GM20431 (cell line): ENCODE measurements around the gene CBL.

ENCODE experiments used
- in situ Hi-C: fragments of 300-500 bp; cut with MseI, MboI; formaldehyde crosslinking; loops from one replicate; pipeline ENCODE4 v1.15.0; 2020; ENCODE audit warnings: low sequenced_read_pairs; ENCODE audit not compliant: unreplicated experiment

CBL gene

GRCh38 chr11:119262668-119263351, 56.7 kb downstream of the CBL start:
- in situ Hi-C loops: no loop called here

- in situ Hi-C loops: no loop called here
These were observed 57.3 kb downstream of the CBL start for GRCh38 chr11:119263352-119263940.

GRCh38 chr11:119266063-119266462, 59.9 kb downstream of the CBL start:
- in situ Hi-C loops: no loop called here

- in situ Hi-C loops: no loop called here
These were observed 60.5 kb downstream of the CBL start for GRCh38 chr11:119266517-119267255.

GRCh38 chr11:119267645-119268044, 61.5 kb downstream of the CBL start:
- in situ Hi-C loops: no loop called here

GRCh38 chr11:119273721-119274120, 67.6 kb downstream of the CBL start:
- in situ Hi-C loops: no loop called here

- in situ Hi-C loops: no loop called here
These were observed 71.5 kb downstream of the CBL start for GRCh38 chr11:119277660-119278059.

- in situ Hi-C loops: no loop called here
These were observed 76.4 kb downstream of the CBL start for GRCh38 chr11:119282495-119282894.

- in situ Hi-C loops: no loop called here
These were observed 78.4 kb downstream of the CBL start for GRCh38 chr11:119284344-119285157.

- in situ Hi-C loops: no loop called here
These were observed 79.3 kb downstream of the CBL start for GRCh38 chr11:119285431-119285830.

- in situ Hi-C loops: no loop called here
These were observed 82.1 kb downstream of the CBL start for GRCh38 chr11:119288219-119288618.

- in situ Hi-C loops: no loop called here
These were observed 84.9 kb downstream of the CBL start for GRCh38 chr11:119290894-119291497.

GRCh38 chr11:119293461-119293860, 87.3 kb downstream of the CBL start:
- in situ Hi-C loops: no loop called here

- in situ Hi-C loops: no loop called here
These were observed 89.0 kb downstream of the CBL start for GRCh38 chr11:119295178-119295577.

- in situ Hi-C loops: no loop called here
These were observed 91.8 kb downstream of the CBL start for GRCh38 chr11:119297938-119298337.

- in situ Hi-C loops: no loop called here
These were observed 92.6 kb downstream of the CBL start for GRCh38 chr11:119298726-119299125.

GRCh38 chr11:119299416-119299815, 93.3 kb downstream of the CBL start:
- in situ Hi-C loops: no loop called here

- in situ Hi-C loops: no loop called here
These were observed 94.2 kb downstream of the CBL start for GRCh38 chr11:119300198-119300964.

- in situ Hi-C loops: no loop called here
These were observed 97.1 kb downstream of the CBL start for GRCh38 chr11:119303227-119303718.
